Measurements from ENCODE around the gene KAZN. TPM values are rescaled to one million over a fixed set of nuclear protein-coding genes. Genes with fewer than 3 reads are reported as not detected.

KAZN gene
- total RNA-seq, 1 experiment from 2014 or later: 2.4 TPM

- Histone ChIP-seq H3K4me3 (ENCODE audit: low read depth, low read length) (no peak overlapping the region), H3K4me1 (no peaks in the 10 kb centered on the region), H3K36me3 (ENCODE audit: control insufficient read depth, insufficient read depth, low read length) (no peaks in the 10 kb centered on the region), H3K27me3 (replicated peaks; ENCODE audit: control insufficient read depth, insufficient read depth, low read length) (no peaks in the 10 kb centered on the region), H3K9me3 (no peaks in the 10 kb centered on the region)
- ChIA-PET POLR2A (no interaction called here), CTCF (no interaction called here)
- DNase-seq: no peak
- TF ChIP-seq, protein P1, sequence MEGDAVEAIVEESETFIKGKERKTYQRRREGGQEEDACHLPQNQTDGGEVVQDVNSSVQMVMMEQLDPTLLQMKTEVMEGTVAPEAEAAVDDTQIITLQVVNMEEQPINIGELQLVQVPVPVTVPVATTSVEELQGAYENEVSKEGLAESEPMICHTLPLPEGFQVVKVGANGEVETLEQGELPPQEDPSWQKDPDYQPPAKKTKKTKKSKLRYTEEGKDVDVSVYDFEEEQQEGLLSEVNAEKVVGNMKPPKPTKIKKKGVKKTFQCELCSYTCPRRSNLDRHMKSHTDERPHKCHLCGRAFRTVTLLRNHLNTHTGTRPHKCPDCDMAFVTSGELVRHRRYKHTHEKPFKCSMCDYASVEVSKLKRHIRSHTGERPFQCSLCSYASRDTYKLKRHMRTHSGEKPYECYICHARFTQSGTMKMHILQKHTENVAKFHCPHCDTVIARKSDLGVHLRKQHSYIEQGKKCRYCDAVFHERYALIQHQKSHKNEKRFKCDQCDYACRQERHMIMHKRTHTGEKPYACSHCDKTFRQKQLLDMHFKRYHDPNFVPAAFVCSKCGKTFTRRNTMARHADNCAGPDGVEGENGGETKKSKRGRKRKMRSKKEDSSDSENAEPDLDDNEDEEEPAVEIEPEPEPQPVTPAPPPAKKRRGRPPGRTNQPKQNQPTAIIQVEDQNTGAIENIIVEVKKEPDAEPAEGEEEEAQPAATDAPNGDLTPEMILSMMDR (IDR thresholded peaks at IDR 0.05; ENCODE audit: insufficient read depth in 1 of 2, low read depth in 1 of 2, low read length in 1 of 2, severe bottlenecking in 1 of 2, unreplicated experiment in 1 of 2): no peak
- no peaks in the 10 kb centered on the region for H3K4me1 Mint-ChIP-seq (ENCODE audit: low read depth, unreplicated experiment)
- no peaks in the 10 kb centered on the region for H3K27me3 Mint-ChIP-seq (ENCODE audit: insufficient read depth, unreplicated experiment)
- no peaks in the 10 kb centered on the region for H3K36me3 Mint-ChIP-seq (ENCODE audit: insufficient read depth, unreplicated experiment)
- H3K9me3 Mint-ChIP-seq (ENCODE audit: unreplicated experiment): no peaks in the 10 kb centered on the region
- H3K27ac Mint-ChIP-seq (ENCODE audit: unreplicated experiment): no peak overlapping the region
- no TSS peak for BruUV-seq (replicated peaks)
- H3K4me3 Mint-ChIP-seq (ENCODE audit: unreplicated experiment): no peak overlapping the region
- intact Hi-C loops (cut with micrococcal nuclease; ENCODE audit: unreplicated experiment): no loop called here
Observed at GRCh38 chr1:14635421-14635820, 36.9 kb downstream of the KAZN start.

- Histone ChIP-seq H3K36me3 (ENCODE audit: control insufficient read depth, insufficient read depth, low read length) (no peaks in the 10 kb centered on the region), H3K9me3 (no peaks in the 10 kb centered on the region), H3K27me3 (replicated peaks; ENCODE audit: control insufficient read depth, insufficient read depth, low read length) (no peaks in the 10 kb centered on the region), H3K4me1 (no peaks in the 10 kb centered on the region), H3K4me3 (ENCODE audit: low read depth, low read length) (no peak overlapping the region)
- intact Hi-C loops (cut with micrococcal nuclease; ENCODE audit: unreplicated experiment): no loop called here
- H3K27ac Mint-ChIP-seq (ENCODE audit: unreplicated experiment): no peak overlapping the region
- ChIA-PET CTCF (no interaction called here), POLR2A (no interaction called here)
- no peaks in the 10 kb centered on the region for H3K4me1 Mint-ChIP-seq (ENCODE audit: low read depth, unreplicated experiment)
- no TSS peak for BruUV-seq (replicated peaks)
- H3K4me3 Mint-ChIP-seq (ENCODE audit: unreplicated experiment): no peak overlapping the region
- no peaks in the 10 kb centered on the region for H3K36me3 Mint-ChIP-seq (ENCODE audit: insufficient read depth, unreplicated experiment)
- H3K27me3 Mint-ChIP-seq (ENCODE audit: insufficient read depth, unreplicated experiment): no peaks in the 10 kb centered on the region
- TF ChIP-seq, protein P1 (IDR thresholded peaks at IDR 0.05; ENCODE audit: insufficient read depth in 1 of 2, low read depth in 1 of 2, low read length in 1 of 2, severe bottlenecking in 1 of 2, unreplicated experiment in 1 of 2): no peak
- no peaks in the 10 kb centered on the region for H3K9me3 Mint-ChIP-seq (ENCODE audit: unreplicated experiment)
- DNase-seq: no peak
Observed at GRCh38 chr1:14636897-14637632, 38.6 kb downstream of the KAZN start.

DNA sequence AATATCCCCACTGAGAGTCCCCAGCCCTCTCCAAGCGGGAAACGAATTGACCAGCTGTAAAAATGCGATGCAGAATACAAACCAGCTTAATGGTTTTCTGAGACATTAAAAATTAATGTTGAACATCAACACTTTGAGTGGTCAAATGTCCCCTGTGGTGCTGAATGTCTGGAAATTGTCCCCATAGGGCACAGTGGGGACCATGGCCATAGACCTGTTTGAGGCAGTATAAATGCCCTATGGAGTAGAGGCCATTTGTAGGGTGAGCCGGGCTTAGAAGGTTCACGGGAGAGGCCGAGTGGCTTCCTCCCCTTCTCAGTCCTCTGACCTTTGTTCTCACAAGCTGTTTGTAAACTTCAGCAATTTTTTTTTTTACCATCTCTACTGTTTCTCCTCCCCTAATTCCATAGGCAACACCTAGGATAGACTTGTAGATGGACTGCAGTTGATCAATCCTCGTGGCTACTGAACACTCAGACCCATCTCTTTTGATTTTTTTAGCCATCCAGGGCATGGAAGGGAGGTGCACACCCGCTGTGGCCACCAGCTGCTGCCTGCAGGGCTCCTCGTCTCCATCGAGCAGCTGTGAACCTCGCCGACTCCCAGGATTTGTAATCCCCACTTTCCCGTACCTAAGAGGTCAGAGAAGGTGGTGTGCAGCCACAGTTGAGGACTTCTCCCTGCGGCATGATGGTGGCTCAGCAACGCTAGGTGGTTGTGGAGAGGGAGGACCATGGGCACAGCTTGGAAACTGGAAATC lies 41.0 kb downstream of the KAZN start:
- BruUV-seq (replicated peaks): no TSS peak
- H3K4me3 ChIP-seq (ENCODE audit: low read depth, low read length): no peak overlapping the region
- CTCF ChIA-PET: no interaction called here
- Mint-ChIP-seq H3K27me3 (ENCODE audit: insufficient read depth, unreplicated experiment) (no peaks in the 10 kb centered on the region), H3K4me1 (ENCODE audit: low read depth, unreplicated experiment) (no peaks in the 10 kb centered on the region), H3K9me3 (ENCODE audit: unreplicated experiment) (no peaks in the 10 kb centered on the region), H3K4me3 (ENCODE audit: unreplicated experiment) (no peak overlapping the region), H3K27ac (ENCODE audit: unreplicated experiment) (no peak overlapping the region), H3K36me3 (ENCODE audit: insufficient read depth, unreplicated experiment) (no peaks in the 10 kb centered on the region)
- no peaks in the 10 kb centered on the region for H3K36me3 ChIP-seq (ENCODE audit: control insufficient read depth, insufficient read depth, low read length)
- intact Hi-C loops (cut with micrococcal nuclease; ENCODE audit: unreplicated experiment): no loop called here
- DNase-seq: no peak
- H3K9me3 ChIP-seq: no peaks in the 10 kb centered on the region
- POLR2A ChIA-PET: no interaction called here
- no peaks in the 10 kb centered on the region for H3K27me3 ChIP-seq (replicated peaks; ENCODE audit: control insufficient read depth, insufficient read depth, low read length)
- TF ChIP-seq, protein P1 (IDR thresholded peaks at IDR 0.05; ENCODE audit: insufficient read depth in 1 of 2, low read depth in 1 of 2, low read length in 1 of 2, severe bottlenecking in 1 of 2, unreplicated experiment in 1 of 2): no peak
- H3K4me1 ChIP-seq: no peaks in the 10 kb centered on the region

All from Caco-2 (cell line).